ENCODE results near the gene TENM3.

Gene TENM3

DNA sequence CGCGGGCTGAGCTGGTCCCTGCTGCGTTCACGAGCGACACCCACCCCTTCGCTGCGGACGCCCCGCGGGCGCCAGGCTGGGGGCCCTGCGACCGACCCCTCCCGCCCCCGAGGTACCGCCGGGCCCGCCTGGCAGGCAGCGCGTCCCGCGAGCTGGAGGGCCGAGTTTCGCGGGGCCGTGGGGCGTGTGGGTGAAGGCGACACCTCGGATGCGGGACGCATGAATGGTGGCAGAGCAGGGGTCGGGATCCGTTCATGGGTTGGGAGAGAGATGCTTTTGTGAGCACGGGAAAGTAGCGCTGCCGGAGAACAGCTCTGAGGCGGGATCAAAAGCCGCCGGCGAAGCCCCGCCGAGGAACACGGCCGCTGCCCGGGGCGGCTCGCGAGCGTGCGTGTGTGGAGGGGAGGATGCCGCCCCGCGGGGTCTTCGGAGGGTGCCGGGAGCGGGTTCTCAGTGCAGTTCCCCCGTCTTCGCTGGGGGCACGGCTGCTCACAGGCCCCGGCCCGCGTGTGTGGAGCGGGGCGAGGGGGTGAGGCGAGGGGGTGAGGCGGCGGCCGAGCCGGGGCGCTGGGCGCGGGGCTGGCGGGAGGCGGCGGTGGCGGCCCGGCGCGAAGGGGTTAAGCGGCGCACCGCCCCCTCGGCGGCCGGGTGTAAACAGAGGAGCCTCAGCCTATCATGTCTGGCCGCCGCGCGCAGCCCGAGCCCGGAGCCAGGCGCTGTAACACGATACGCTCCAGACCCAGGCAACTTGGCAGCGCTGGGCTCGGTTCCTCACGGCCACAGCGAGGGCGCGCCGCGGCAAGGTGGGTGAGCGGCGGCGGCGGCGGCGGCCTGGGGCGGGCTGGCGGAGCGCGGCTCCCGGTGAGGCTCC lies 205.3 kb downstream of the TENM3 start:
- peak overlapping the region; percentile 62 to 63 for H3K4me3 ChIP-seq (replicated peaks in 1 of 2; ENCODE audit: low read depth in 2 of 2, low read length in 2 of 2)
- TF ChIP-seq, protein P1, sequence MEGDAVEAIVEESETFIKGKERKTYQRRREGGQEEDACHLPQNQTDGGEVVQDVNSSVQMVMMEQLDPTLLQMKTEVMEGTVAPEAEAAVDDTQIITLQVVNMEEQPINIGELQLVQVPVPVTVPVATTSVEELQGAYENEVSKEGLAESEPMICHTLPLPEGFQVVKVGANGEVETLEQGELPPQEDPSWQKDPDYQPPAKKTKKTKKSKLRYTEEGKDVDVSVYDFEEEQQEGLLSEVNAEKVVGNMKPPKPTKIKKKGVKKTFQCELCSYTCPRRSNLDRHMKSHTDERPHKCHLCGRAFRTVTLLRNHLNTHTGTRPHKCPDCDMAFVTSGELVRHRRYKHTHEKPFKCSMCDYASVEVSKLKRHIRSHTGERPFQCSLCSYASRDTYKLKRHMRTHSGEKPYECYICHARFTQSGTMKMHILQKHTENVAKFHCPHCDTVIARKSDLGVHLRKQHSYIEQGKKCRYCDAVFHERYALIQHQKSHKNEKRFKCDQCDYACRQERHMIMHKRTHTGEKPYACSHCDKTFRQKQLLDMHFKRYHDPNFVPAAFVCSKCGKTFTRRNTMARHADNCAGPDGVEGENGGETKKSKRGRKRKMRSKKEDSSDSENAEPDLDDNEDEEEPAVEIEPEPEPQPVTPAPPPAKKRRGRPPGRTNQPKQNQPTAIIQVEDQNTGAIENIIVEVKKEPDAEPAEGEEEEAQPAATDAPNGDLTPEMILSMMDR (IDR thresholded peaks at IDR 0.05; ENCODE audit: low read depth, low read length): no peak
- peak; percentile 73 to 91 for DNase-seq (ENCODE audit: low read depth in 2 of 2)

DNA sequence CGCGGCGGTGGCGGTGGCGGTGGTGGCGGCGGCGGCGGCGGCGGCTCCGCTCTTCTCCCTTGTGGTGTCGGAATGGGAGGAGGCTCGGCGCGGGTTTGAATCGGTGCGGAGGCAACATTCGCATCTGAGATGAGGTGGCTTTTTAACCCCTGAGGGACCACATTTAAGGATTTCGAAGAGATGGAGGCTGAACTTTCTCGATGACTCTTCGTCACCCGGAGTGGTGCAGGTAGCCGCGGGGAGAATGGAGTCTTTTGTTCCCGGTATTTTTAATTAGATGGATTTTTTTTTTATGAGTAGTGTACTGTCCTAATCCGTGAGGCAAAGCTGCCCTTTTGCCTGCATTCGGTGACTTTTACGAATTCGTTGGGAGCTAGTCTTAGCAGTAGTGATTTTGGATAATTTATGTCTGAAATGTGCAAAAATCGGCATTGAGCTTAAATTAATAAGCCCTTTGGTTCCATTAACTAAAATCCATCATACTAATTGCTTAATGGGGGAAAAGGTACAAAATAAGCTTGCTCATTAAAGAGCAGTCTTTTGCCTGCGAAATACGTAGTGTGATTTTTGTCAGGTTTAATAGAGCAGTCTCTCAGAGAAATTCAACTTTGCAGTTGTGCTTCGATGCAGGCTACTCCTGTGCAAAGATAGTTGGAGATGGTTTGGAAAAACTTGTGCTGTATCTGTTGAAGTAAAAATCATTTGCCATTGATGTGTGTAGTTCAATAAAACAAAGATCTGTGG lies 206.2 kb downstream of the TENM3 start:
- H3K4me3 ChIP-seq (replicated peaks in 1 of 2; ENCODE audit: low read depth in 2 of 2, low read length in 2 of 2): peak overlapping the region; percentile 62 to 63
- DNase-seq (ENCODE audit: low read depth in 2 of 2): peak in 1 of 2 donors; percentile 28
- TF ChIP-seq, protein P1 (IDR thresholded peaks at IDR 0.05; ENCODE audit: low read depth, low read length): no peak

DNA sequence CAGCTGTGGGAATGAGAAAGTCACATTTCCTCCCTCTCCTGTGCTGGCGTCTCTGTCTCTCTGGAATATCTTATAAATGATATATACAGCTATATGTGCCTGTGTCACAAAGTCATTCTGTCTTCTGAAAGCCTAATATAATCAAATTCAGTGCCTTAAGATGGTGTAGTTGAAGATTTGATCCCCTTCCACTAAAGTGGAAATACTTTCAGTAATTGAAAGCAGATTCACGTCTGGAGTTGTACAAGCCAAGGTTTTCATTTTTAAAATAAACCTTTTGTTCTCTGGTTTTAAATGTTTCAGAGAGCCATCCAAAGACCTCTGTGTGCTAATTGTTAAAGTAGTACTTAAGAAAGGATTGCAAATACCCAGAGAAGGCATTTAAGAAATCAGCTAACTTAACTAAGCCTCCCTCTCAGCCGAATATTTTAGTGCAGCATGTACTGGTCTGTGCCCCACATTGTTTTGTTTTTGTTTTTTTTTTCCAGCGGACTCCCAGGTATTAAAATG lies 206.8 kb downstream of the TENM3 start:
- peak overlapping the region in 1 of 2 donors; percentile 62 for H3K4me3 ChIP-seq (replicated peaks in 1 of 2; ENCODE audit: low read depth in 2 of 2, low read length in 2 of 2)
- TF ChIP-seq, protein P1 (IDR thresholded peaks at IDR 0.05; ENCODE audit: low read depth, low read length): no peak
- peak in 1 of 2 donors; percentile 1 for DNase-seq (ENCODE audit: low read depth in 2 of 2)

DNA sequence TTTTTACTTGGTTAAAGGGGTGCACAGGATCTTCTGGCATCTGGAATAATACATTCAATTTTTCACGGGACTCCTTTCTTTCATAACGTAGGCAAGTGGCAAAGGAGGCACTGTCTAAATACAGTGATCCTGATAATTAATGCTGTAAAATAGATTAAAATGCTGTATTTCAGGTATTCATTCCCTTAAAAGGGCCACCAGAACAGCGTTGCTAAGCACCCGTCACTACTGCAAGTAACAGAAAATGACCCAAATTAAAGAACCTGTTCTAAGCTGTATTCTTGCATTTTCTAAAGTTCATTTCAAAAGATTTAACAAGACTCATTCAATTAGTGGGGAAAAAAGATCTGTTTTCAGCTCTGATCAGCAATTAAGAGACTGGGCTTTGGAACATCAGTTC lies 208.2 kb downstream of the TENM3 start:
- H3K4me3 ChIP-seq (replicated peaks in 1 of 2; ENCODE audit: low read depth in 2 of 2, low read length in 2 of 2): no peak overlapping the region
- TF ChIP-seq, protein P1 (IDR thresholded peaks at IDR 0.05; ENCODE audit: low read depth, low read length): no peak
- DNase-seq (ENCODE audit: low read depth in 2 of 2): no peak

DNA sequence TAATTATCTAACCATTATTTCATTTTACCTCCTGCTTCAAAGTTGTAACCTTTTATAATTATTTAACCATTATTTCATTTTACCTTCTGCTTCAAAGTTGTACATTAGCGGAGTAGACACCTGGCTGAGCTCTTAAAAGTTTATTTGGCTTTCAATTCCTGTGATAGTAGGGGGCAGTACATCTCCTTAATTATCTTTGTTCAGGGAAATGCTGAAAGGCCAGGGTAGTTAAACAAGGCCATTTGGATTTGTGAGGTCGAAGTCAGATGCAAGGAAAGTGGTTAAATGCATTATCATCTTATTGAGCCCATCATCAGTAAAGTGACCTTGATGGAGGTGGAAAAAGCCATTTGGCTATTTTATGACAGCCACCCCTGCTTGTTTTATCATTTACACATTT lies 210.6 kb downstream of the TENM3 start:
- DNase-seq (ENCODE audit: low read depth in 2 of 2): no peak
- TF ChIP-seq, protein P1 (IDR thresholded peaks at IDR 0.05; ENCODE audit: low read depth, low read length): no peak
- H3K4me3 ChIP-seq (replicated peaks in 1 of 2; ENCODE audit: low read depth in 2 of 2, low read length in 2 of 2): no peak overlapping the region

DNA sequence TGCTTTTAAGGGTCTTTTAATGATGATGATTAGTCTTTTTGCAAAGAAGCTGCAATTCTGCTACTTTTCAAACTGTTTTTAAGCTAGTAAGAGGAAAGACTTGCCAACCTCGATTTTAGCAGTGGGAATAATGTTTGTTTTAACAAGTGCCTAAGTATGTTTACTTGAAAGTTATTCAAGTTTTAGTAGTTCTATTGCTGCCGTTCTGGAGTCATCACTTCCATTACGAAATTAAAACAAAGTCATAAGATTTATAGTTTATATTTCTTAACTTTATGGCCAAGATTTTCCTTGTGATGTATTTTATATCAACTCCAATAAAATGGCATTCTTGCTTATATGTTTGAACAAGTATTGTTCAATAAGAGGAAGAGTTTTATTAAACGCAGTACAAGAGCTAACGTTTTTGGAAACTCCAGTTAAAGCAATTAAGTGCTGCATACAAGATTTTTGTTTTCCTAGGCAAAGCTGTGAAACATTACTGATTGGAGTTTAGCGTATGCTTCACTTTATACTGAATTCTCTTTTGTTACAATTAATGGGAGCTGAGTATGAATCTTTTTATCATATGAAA lies 211.3 kb downstream of the TENM3 start:
- TF ChIP-seq, protein P1 (IDR thresholded peaks at IDR 0.05; ENCODE audit: low read depth, low read length): no peak

More for the DNA sequence above, 211.3 kb downstream of the TENM3 start:
- DNase-seq (ENCODE audit: low read depth in 2 of 2): no peak
- H3K4me3 ChIP-seq (replicated peaks in 1 of 2; ENCODE audit: low read depth in 2 of 2, low read length in 2 of 2): no peak overlapping the region
